ENCODE measurements around the gene C15orf39. TPM values are rescaled to one million over a fixed set of nuclear protein-coding genes. Genes with fewer than 3 reads are reported as not detected.
"Not testable (repeated sequence)": the region's sequence is repeated elsewhere in the genome, so short reads cannot be mapped to it uniquely, and the experiment has no call there.

The C15orf39 gene
- total RNA-seq, 1 experiment from 2014 or later: 41.3 TPM

DNA sequence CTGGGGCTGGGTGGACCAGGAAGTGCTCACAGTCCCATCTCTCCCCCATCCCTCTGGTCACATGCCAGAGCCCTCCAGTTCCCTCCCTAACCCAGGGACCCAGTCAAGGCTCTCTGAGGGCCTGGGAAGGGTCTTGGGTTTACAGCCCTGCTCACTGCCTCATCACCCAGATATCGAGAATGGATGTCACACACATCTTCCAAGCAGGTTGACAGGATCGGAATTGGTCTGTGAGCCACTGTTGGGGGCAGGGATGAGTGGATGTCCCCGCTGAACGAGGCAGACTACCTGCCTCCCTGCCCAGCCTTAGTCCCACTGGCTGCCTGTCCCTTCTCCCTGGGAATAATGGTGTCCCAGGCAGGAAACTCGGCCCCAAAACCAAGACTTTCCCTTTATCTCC is 36.5 kb downstream of the C15orf39 start:
- Histone ChIP-seq H3K4me3 (no peak overlapping the region), H2AFZ (no peak overlapping the region), H3F3A (ENCODE audit: insufficient read depth, low read depth) (no peaks in the 10 kb centered on the region), H3K9me3 (ENCODE audit: insufficient read depth, low read depth) (no peaks in the 10 kb centered on the region), H3K4me2 (no peak overlapping the region), H3K4me1 (replicated peaks; ENCODE audit: insufficient read depth) (no peaks in the 10 kb centered on the region), H3K27ac (no peak overlapping the region), H4K20me1 (ENCODE audit: insufficient read depth) (no peaks in the 10 kb centered on the region), H3K9me2 (ENCODE audit: insufficient read depth) (no peaks in the 10 kb centered on the region), H3K36me3 (ENCODE audit: low read depth) (no peaks in the 10 kb centered on the region), H3K27me3 (ENCODE audit: insufficient read depth, low read depth) (peaks cover 31% of the 10 kb centered on the region), H3K79me2 (ENCODE audit: low read depth) (no peaks in the 10 kb centered on the region)
- BruUV-seq (replicated peaks): no TSS peak
- intact Hi-C loops (cut with micrococcal nuclease; ENCODE audit: unreplicated experiment): no loop called here
- no peak for DNase-seq
- TF ChIP-seq EZH2 (IDR thresholded peaks at IDR 0.05; ENCODE audit: low read depth): no peak
- TF ChIP-seq, protein P1, sequence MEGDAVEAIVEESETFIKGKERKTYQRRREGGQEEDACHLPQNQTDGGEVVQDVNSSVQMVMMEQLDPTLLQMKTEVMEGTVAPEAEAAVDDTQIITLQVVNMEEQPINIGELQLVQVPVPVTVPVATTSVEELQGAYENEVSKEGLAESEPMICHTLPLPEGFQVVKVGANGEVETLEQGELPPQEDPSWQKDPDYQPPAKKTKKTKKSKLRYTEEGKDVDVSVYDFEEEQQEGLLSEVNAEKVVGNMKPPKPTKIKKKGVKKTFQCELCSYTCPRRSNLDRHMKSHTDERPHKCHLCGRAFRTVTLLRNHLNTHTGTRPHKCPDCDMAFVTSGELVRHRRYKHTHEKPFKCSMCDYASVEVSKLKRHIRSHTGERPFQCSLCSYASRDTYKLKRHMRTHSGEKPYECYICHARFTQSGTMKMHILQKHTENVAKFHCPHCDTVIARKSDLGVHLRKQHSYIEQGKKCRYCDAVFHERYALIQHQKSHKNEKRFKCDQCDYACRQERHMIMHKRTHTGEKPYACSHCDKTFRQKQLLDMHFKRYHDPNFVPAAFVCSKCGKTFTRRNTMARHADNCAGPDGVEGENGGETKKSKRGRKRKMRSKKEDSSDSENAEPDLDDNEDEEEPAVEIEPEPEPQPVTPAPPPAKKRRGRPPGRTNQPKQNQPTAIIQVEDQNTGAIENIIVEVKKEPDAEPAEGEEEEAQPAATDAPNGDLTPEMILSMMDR (conservative IDR thresholded peaks at IDR 0.05): no peak
- POLR2A ChIA-PET (ENCODE audit: unreplicated experiment): no interaction called here
- CTCF ChIA-PET: no interaction called here

DNA sequence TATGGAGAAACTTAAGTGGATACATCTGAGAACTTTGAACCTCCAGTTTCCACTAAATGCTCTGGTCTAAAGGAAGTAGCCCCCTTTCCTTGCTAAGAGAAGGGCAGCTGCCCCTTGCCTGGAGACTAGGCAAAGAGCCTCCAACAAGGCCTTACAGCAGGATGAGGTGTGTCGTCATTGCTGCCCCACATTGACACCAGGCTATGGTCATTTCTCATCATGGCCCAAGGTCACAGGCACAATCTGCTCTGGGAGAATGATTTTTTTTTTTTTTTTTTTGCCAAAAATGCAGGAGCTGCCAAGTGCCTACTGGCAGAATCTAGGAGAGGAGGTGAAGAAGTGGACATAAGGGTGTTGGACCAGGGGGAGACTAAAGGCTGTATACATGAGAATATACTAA is 44.1 kb downstream of the C15orf39 start:
- peaks cover 21% of the 10 kb centered on the region; the same call in 1 of the 2 replicates for H3K27me3 ChIP-seq (ENCODE audit: insufficient read depth, low read depth)
- H2AFZ ChIP-seq; POLR2A ChIA-PET (ENCODE audit: unreplicated experiment); intact Hi-C loops (cut with micrococcal nuclease; ENCODE audit: unreplicated experiment); H3K9me2 ChIP-seq (ENCODE audit: insufficient read depth); DNase-seq; H3K4me1 ChIP-seq (replicated peaks; ENCODE audit: insufficient read depth); H3K4me3 ChIP-seq; H4K20me1 ChIP-seq (ENCODE audit: insufficient read depth); BruUV-seq (replicated peaks); H3F3A ChIP-seq (ENCODE audit: insufficient read depth, low read depth); H3K9me3 ChIP-seq (ENCODE audit: insufficient read depth, low read depth); H3K4me2 ChIP-seq; CTCF ChIA-PET; H3K36me3 ChIP-seq (ENCODE audit: low read depth); H3K27ac ChIP-seq; H3K79me2 ChIP-seq (ENCODE audit: low read depth): not testable (repeated sequence)

DNA sequence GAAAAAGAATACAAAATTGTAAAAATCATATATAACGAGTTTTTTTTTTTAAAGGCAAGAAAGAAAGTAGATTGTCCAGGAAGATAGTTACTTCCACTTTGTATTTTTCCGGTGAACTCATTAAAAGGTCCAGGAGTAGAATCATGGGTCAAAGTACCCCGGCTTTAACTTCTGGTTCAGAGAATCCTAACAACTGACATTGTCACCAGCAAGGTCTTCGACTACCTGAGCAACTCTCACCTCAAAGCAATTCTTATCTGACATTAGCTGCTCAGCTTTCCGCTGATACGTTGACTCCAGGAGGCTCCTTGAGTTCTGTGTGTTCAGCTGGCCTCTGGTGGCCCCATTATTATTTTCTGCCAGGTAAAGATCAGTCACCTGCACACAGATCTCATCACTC is 47.3 kb downstream of the C15orf39 start:
- H3K27ac ChIP-seq; CTCF ChIA-PET; H3F3A ChIP-seq (ENCODE audit: insufficient read depth, low read depth); H3K79me2 ChIP-seq (ENCODE audit: low read depth); H4K20me1 ChIP-seq (ENCODE audit: insufficient read depth); DNase-seq; H3K4me3 ChIP-seq; intact Hi-C loops (cut with micrococcal nuclease; ENCODE audit: unreplicated experiment); H3K9me2 ChIP-seq (ENCODE audit: insufficient read depth); H3K9me3 ChIP-seq (ENCODE audit: insufficient read depth, low read depth); H3K36me3 ChIP-seq (ENCODE audit: low read depth); H3K4me1 ChIP-seq (replicated peaks; ENCODE audit: insufficient read depth); POLR2A ChIA-PET (ENCODE audit: unreplicated experiment); H3K4me2 ChIP-seq; H2AFZ ChIP-seq; BruUV-seq (replicated peaks): not testable (repeated sequence)
- peaks cover 35% of the 10 kb centered on the region for H3K27me3 ChIP-seq (ENCODE audit: insufficient read depth, low read depth)

DNA sequence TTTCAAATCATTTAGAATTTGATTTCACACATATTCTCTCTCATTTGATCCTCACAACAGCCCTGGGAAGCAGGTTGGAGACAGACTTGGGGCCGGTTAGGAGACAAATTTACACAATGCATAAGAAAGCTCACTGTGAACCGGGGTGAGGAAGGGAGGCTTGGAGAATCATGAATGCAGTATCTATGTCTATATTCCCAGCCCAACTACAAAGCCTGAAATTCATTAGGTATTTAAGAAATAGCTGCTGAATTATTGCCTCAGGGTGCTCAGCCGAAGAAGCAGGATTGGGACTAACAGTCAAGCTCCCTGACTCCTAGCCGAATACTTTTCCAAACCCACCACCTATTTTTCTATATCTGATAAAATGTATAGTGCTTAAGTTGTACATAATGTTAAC is 48.0 kb downstream of the C15orf39 start:
- Histone ChIP-seq H3K9me2 (ENCODE audit: insufficient read depth) (no peaks in the 10 kb centered on the region), H3K4me1 (replicated peaks; ENCODE audit: insufficient read depth) (no peaks in the 10 kb centered on the region), H4K20me1 (ENCODE audit: insufficient read depth) (no peaks in the 10 kb centered on the region), H3K4me3 (no peak overlapping the region), H2AFZ (no peak overlapping the region), H3K9me3 (ENCODE audit: insufficient read depth, low read depth) (no peaks in the 10 kb centered on the region), H3K4me2 (no peak overlapping the region), H3K27me3 (ENCODE audit: insufficient read depth, low read depth) (peaks cover 35% of the 10 kb centered on the region), H3K79me2 (ENCODE audit: low read depth) (no peaks in the 10 kb centered on the region), H3F3A (ENCODE audit: insufficient read depth, low read depth) (no peaks in the 10 kb centered on the region), H3K27ac (no peak overlapping the region), H3K36me3 (ENCODE audit: low read depth) (no peaks in the 10 kb centered on the region)
- no TSS peak for BruUV-seq (replicated peaks)
- ChIA-PET POLR2A (ENCODE audit: unreplicated experiment) (no interaction called here), CTCF (no interaction called here)
- TF ChIP-seq, protein P1 (conservative IDR thresholded peaks at IDR 0.05): no peak
- no peak for TF ChIP-seq EZH2 (IDR thresholded peaks at IDR 0.05; ENCODE audit: low read depth)
- intact Hi-C loops (cut with micrococcal nuclease; ENCODE audit: unreplicated experiment): no loop called here
- DNase-seq: no peak

DNA sequence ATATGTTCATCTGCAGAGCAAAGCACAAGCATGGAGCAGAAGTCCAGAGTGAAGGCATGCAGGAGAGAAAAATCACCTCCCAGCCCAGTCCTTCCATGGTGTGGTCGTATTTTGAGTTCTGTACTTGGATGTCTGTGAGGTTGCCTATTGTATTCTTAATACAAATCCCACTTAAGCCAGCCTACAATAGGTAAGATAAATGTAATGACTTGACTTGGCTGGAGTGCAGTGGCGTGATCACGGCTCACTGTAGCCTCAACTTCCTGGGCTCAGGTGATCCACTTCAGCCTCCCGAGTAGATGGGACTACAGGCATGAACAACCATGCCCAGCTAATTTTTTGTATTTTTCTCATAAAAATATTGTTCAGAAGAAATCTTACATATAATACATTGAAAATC is 49.7 kb downstream of the C15orf39 start:
- H3K9me3 ChIP-seq (ENCODE audit: insufficient read depth, low read depth); H3K79me2 ChIP-seq (ENCODE audit: low read depth); intact Hi-C loops (cut with micrococcal nuclease; ENCODE audit: unreplicated experiment); H4K20me1 ChIP-seq (ENCODE audit: insufficient read depth); H3K4me1 ChIP-seq (replicated peaks; ENCODE audit: insufficient read depth); H2AFZ ChIP-seq; H3K27ac ChIP-seq; BruUV-seq (replicated peaks); DNase-seq; H3K4me2 ChIP-seq; H3K36me3 ChIP-seq (ENCODE audit: low read depth); H3K4me3 ChIP-seq; H3K9me2 ChIP-seq (ENCODE audit: insufficient read depth); H3F3A ChIP-seq (ENCODE audit: insufficient read depth, low read depth); POLR2A ChIA-PET (ENCODE audit: unreplicated experiment); CTCF ChIA-PET: not testable (repeated sequence)
- H3K27me3 ChIP-seq (ENCODE audit: insufficient read depth, low read depth): peaks cover 35% of the 10 kb centered on the region

DNA sequence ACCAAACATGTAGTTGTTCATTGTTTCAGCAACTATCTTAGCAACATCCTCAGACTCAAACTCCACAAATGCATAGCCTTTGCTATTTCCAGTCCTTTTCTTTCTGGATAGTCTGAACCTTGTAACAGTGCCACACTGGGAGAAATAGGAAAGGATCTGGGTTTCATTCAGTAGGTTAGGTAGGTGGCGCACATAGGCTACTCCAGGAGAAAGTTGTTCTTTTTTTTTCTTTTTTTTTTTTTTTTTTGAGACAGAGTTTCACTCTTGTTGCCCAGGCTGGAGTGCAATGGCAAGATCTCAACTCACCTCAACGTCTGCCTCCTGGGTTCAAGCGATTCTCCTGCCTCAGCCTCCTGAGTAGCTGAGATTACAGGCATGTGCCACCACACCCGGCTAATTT is 50.6 kb downstream of the C15orf39 start:
- H4K20me1 ChIP-seq (ENCODE audit: insufficient read depth); H3K4me2 ChIP-seq; BruUV-seq (replicated peaks); H3K4me3 ChIP-seq; H3K27ac ChIP-seq; H2AFZ ChIP-seq; H3F3A ChIP-seq (ENCODE audit: insufficient read depth, low read depth); H3K9me3 ChIP-seq (ENCODE audit: insufficient read depth, low read depth); H3K9me2 ChIP-seq (ENCODE audit: insufficient read depth); CTCF ChIA-PET; DNase-seq; POLR2A ChIA-PET (ENCODE audit: unreplicated experiment); H3K36me3 ChIP-seq (ENCODE audit: low read depth); H3K4me1 ChIP-seq (replicated peaks; ENCODE audit: insufficient read depth); H3K79me2 ChIP-seq (ENCODE audit: low read depth); intact Hi-C loops (cut with micrococcal nuclease; ENCODE audit: unreplicated experiment): not testable (repeated sequence)
- peaks cover 34% of the 10 kb centered on the region for H3K27me3 ChIP-seq (ENCODE audit: insufficient read depth, low read depth)
